ENCODE measurements around the gene KIAA1191. TPM values are rescaled to one million over a fixed set of nuclear protein-coding genes. Genes with fewer than 3 reads are reported as not detected.

Gene KIAA1191
- total and polyA plus RNA-seq, 9 of the 15 experiments (the other 6 are each of a cell fraction or from before 2014, with no cell fraction given): 31.0 to 80.2 (median 45.7) TPM

DNA sequence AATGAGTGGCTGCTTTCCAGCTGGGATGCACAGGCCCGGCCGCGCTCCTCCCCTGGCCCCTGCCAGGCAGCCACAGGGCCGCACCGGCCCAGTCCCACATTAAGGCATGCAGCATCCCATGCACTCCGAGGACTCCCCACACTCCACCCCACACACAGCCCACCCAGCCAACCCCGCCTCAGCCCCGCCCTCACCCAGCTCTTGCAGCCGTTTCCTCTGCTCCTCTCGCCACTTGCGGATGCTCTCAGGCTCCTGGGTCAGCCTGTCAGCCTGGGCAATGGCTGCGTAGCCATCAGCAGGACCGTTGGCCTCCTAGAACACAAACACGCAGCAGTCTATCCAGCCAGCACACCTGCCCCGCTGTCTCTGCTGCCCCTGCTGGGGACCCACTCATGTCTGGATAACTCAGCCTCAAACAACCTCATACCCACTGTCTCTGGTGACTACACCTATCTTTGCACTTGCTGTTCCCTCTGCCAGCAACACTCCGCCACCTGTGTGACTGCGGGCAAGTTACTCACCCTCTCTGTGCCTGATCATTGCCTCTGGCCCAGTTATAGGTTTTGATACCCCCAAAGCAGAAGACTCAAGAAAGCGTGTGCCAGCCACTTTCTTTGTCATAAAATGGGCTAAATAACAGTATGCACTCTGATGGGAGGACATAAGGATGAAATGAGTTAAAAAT lies 36.3 kb upstream of the KIAA1191 start:
- in situ Hi-C loops (cut with MboI): no loop called here
- BruUV-seq (replicated peaks): no TSS peak

More for the DNA sequence above, 36.3 kb upstream of the KIAA1191 start:
- no peak overlapping the region for H2AFZ ChIP-seq (ENCODE audit: low read depth, low read length)
- H3K79me2 ChIP-seq (ENCODE audit: control insufficient read depth, insufficient read depth, low read length): no peaks in the 10 kb centered on the region
- ATAC-seq (no peak), DNase-seq (ENCODE audit: extremely low read depth in 1 of 4, low spot score in 3 of 4) (no peak), FAIRE-seq (no peak)
- intact Hi-C loops (cut with micrococcal nuclease): no loop called here
- TF ChIP-seq ZNF764 (CRISPR knock-in tag; IDR thresholded peaks at IDR 0.05; ENCODE audit: low read depth): no peak
- TF ChIP-seq ZFP36 (IDR thresholded peaks at IDR 0.05; ENCODE audit: low read depth, low read length, partially characterized antibody): peak; percentile 53
- no peak for TF ChIP-seq TARDBP (IDR thresholded peaks at IDR 0.05)
- TF ChIP-seq NR1H2 (CRISPR knock-in tag; IDR thresholded peaks at IDR 0.05): no peak
- no peak for TF ChIP-seq DACH1 (IDR thresholded peaks at IDR 0.05; ENCODE audit: partially characterized antibody)
- TF ChIP-seq BCOR (IDR thresholded peaks at IDR 0.05): peak; percentile 80
- TF ChIP-seq KDM1A (IDR thresholded peaks at IDR 0.05): peak in 1 of 2 experiments; percentile 36; a peak in 1 of 4 replicates
- TF ChIP-seq ZNF589 (CRISPR knock-in tag; IDR thresholded peaks at IDR 0.05; ENCODE audit: low read depth): no peak
- TF ChIP-seq, protein P1, sequence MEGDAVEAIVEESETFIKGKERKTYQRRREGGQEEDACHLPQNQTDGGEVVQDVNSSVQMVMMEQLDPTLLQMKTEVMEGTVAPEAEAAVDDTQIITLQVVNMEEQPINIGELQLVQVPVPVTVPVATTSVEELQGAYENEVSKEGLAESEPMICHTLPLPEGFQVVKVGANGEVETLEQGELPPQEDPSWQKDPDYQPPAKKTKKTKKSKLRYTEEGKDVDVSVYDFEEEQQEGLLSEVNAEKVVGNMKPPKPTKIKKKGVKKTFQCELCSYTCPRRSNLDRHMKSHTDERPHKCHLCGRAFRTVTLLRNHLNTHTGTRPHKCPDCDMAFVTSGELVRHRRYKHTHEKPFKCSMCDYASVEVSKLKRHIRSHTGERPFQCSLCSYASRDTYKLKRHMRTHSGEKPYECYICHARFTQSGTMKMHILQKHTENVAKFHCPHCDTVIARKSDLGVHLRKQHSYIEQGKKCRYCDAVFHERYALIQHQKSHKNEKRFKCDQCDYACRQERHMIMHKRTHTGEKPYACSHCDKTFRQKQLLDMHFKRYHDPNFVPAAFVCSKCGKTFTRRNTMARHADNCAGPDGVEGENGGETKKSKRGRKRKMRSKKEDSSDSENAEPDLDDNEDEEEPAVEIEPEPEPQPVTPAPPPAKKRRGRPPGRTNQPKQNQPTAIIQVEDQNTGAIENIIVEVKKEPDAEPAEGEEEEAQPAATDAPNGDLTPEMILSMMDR (IDR thresholded peaks at IDR 0.05 in 2 of 3, conservative IDR thresholded peaks at IDR 0.05 in 1 of 3; ENCODE audit: insufficient read depth in 2 of 3, low read depth in 1 of 3, low read length in 3 of 3): 0 out of 6 replicates have a peak, but pooled peaks of 1 of the 3 experiments have one; percentile 11
- TF ChIP-seq, protein P2, sequence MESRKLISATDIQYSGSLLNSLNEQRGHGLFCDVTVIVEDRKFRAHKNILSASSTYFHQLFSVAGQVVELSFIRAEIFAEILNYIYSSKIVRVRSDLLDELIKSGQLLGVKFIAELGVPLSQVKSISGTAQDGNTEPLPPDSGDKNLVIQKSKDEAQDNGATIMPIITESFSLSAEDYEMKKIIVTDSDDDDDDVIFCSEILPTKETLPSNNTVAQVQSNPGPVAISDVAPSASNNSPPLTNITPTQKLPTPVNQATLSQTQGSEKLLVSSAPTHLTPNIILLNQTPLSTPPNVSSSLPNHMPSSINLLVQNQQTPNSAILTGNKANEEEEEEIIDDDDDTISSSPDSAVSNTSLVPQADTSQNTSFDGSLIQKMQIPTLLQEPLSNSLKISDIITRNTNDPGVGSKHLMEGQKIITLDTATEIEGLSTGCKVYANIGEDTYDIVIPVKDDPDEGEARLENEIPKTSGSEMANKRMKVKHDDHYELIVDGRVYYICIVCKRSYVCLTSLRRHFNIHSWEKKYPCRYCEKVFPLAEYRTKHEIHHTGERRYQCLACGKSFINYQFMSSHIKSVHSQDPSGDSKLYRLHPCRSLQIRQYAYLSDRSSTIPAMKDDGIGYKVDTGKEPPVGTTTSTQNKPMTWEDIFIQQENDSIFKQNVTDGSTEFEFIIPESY (CRISPR knock-in tag; IDR thresholded peaks at IDR 0.05): peak; percentile 59; the same call in 1 of the 2 replicates
- no peak for TF ChIP-seq GTF2A2 (tag; IDR thresholded peaks at IDR 0.05)
- peaks cover 3% of the 10 kb centered on the region for H3K9me1 ChIP-seq (ENCODE audit: control insufficient read depth, insufficient read depth, low read length)
- H3K36me3 ChIP-seq (ENCODE audit: control insufficient read depth, insufficient read depth, low read length): peaks cover 34% of the 10 kb centered on the region; the same call in 2 of the 3 replicates
- no peaks in the 10 kb centered on the region for H3K9me3 ChIP-seq (replicated peaks; ENCODE audit: control insufficient read depth, insufficient read depth, low read depth, low read length)
- ChIA-PET CTCF (ENCODE audit: low intra/inter-chr PET ratio) (no interaction called here), POLR2A (no interaction called here)
- no peaks in the 10 kb centered on the region for H3K27me3 ChIP-seq (ENCODE audit: control insufficient read depth in 2 of 2, insufficient read depth in 2 of 2, low read length in 2 of 2)
- H3K4me3 ChIP-seq: no peak overlapping the region
- no peak overlapping the region for H3K27ac ChIP-seq (ENCODE audit: extremely low read depth, low read depth, low read length)
- H4K20me1 ChIP-seq (replicated peaks; ENCODE audit: control insufficient read depth, insufficient read depth, low read length): no peaks in the 10 kb centered on the region
- WGBS (ENCODE audit: insufficient coverage, low coverage, missing lambda C conversion rate): 89% methylated on average over 15 of the region's 18 CpGs
- H3K4me2 ChIP-seq (ENCODE audit: insufficient read depth, low read length): no peak overlapping the region
- H3K9ac ChIP-seq (ENCODE audit: insufficient read depth in 1 of 2, low read depth in 2 of 2, low read length in 2 of 2): peak overlapping the region in 1 of 2 experiments; percentile 24; a peak in 2 of 4 replicates
- H3K4me1 ChIP-seq (replicated peaks in 1 of 2; ENCODE audit: control insufficient read depth in 2 of 2, insufficient read depth in 2 of 2, low read length in 2 of 2): peaks cover 12 to 25% of the 10 kb centered on the region in 2 experiments; a peak in 4 of 5 replicates
